AG04450 (cell line): ENCODE measurements around the gene GTF2F1. TPM values are rescaled to one million over a fixed set of nuclear protein-coding genes. Genes with fewer than 3 reads are reported as not detected.
A peak's percentile ranks its signal among the peaks of the same experiment; 100 is the strongest.
"Not testable (repeated sequence)": the region's sequence is repeated elsewhere in the genome, so short reads cannot be mapped to it uniquely, and the experiment has no call there.

Source experiments
- CTCF ChIA-PET: fragments of 300-600, 350-600 bp; formaldehyde crosslinking; extraction: SDS; loops from one replicate; lab custom pipeline; 2022; ENCODE audit warnings: antibody characterized with exemption, inconsistent platforms; lab: Charles Lee
- POLR2A ChIA-PET: fragments of 350-600 bp; formaldehyde crosslinking; extraction: SDS; loops from one replicate; lab custom pipeline; 2021; ENCODE audit warnings: antibody characterized with exemption, inconsistent platforms; lab: Yijun Ruan, JAX
- DNase-seq: peaks from one replicate; pipeline ENCODE4 v3.0.0-alpha.2; 2011; ENCODE audit warnings: low read depth, low spot score
- H3K27ac ChIP-seq: one replicate; pipeline ENCODE4 v1.5.1; 2012; ENCODE audit warnings: low read depth, low read length, control low read depth
- H3K27me3 ChIP-seq: one replicate; pipeline ENCODE4 v1.6.0; 2012; ENCODE audit warnings: low read length; ENCODE audit not compliant: control insufficient read depth, insufficient read depth
- H3K4me3 ChIP-seq: 2 replicates; pipeline ENCODE4 v1.5.1; 2011; ENCODE audit warnings: mild to moderate bottlenecking, low read depth, low read length, control low read depth
- H3K9me3 ChIP-seq: 2 replicates; pipeline ENCODE4 v1.5.1; 2012; ENCODE audit warnings: low read length; ENCODE audit not compliant: control insufficient read depth, insufficient read depth
- polyA plus RNA-seq: library from polyadenylated mRNA; depleted of rRNA; stranded (reverse); fragments of >200 nt; gene quantifications from 2 replicates; pipeline ENCODE4 v1.2.3, GENCODE V29; 2011
- TF ChIP-seq, protein P1 (sequence below): IDR thresholded peaks from 2 replicates; pipeline ENCODE4 v1.5.1; 2011; ENCODE audit warnings: low read depth, low read length, control low read depth, inconsistent platforms

GTF2F1 gene
- polyA plus RNA-seq, 1 experiment, result 33.7 TPM

DNA sequence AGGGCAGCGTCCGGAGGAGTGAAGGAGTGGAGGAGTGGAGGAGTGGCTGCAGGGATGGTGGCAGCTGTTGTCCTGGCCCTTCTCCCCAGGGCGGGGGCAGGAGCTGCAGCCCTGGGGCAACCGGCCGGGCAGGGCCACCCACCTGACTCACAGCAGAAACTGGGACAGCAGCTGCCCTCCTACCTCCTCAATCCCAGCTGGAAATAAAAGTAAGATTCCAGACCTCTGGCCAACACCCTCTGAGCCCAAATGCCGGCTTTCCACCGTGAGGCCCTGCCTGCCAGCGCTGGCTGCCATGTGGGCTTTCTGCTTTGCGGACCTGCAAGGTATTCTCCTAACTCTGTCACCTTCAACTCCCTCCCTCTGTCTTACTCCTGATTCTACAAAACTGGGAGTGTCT is 35.0 kb downstream of the GTF2F1 start:
- ChIA-PET CTCF (interaction anchor here (1.1 to 1.2 kb wide), 2 partner anchors 14 to 310 kb away, joined by 3 to 4 read pairs; partner anchors contain the start of gene ALKBH7), POLR2A (no interaction called here)
- no peaks in the 10 kb centered on the region for H3K27me3 ChIP-seq
- H3K9me3 ChIP-seq, result no peaks in the 10 kb centered on the region; the same call in 1 of the 2 replicates
- no peak overlapping the region for H3K27ac ChIP-seq
- no peak for DNase-seq
- TF ChIP-seq, protein P1, sequence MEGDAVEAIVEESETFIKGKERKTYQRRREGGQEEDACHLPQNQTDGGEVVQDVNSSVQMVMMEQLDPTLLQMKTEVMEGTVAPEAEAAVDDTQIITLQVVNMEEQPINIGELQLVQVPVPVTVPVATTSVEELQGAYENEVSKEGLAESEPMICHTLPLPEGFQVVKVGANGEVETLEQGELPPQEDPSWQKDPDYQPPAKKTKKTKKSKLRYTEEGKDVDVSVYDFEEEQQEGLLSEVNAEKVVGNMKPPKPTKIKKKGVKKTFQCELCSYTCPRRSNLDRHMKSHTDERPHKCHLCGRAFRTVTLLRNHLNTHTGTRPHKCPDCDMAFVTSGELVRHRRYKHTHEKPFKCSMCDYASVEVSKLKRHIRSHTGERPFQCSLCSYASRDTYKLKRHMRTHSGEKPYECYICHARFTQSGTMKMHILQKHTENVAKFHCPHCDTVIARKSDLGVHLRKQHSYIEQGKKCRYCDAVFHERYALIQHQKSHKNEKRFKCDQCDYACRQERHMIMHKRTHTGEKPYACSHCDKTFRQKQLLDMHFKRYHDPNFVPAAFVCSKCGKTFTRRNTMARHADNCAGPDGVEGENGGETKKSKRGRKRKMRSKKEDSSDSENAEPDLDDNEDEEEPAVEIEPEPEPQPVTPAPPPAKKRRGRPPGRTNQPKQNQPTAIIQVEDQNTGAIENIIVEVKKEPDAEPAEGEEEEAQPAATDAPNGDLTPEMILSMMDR, result no peak
- H3K4me3 ChIP-seq, result no peak overlapping the region

DNA sequence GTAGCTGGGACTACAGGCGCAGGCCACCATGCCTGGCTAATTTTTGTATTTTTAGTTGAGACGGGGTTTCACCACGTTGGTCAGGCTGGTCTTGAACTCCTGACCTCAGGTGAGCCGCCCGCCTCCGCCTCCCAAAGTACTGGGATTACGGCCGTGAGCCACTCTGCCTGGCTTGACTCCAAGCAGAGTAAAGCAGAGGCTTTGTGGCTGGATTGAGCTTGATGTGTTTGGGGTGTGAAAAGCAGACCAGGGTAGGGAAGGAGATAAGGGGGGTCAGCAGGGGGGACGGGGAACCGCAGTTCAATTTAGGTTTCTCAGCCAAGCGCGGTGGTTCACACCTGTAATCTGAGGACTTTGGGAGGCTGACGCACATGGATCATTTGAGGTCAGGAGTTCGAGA is 35.8 kb downstream of the GTF2F1 start:
- POLR2A ChIA-PET, result interaction anchor here (0.6 to 0.7 kb wide), 2 partner anchors 85 to 166 kb away, joined by 9 to 10 read pairs; no protein-coding TSS in a partner anchor
- Histone ChIP-seq H3K27me3 (no peaks in the 10 kb centered on the region), H3K9me3 (no peaks in the 10 kb centered on the region; the same call in 1 of the 2 replicates), H3K27ac (no peak overlapping the region), H3K4me3 (no peak overlapping the region)
- no peak for DNase-seq
- TF ChIP-seq, protein P1, result no peak
- CTCF ChIA-PET, result interaction anchor here (1.5 kb wide), 1 partner anchor 309 kb away, joined by 5 read pairs; no protein-coding TSS in a partner anchor

DNA sequence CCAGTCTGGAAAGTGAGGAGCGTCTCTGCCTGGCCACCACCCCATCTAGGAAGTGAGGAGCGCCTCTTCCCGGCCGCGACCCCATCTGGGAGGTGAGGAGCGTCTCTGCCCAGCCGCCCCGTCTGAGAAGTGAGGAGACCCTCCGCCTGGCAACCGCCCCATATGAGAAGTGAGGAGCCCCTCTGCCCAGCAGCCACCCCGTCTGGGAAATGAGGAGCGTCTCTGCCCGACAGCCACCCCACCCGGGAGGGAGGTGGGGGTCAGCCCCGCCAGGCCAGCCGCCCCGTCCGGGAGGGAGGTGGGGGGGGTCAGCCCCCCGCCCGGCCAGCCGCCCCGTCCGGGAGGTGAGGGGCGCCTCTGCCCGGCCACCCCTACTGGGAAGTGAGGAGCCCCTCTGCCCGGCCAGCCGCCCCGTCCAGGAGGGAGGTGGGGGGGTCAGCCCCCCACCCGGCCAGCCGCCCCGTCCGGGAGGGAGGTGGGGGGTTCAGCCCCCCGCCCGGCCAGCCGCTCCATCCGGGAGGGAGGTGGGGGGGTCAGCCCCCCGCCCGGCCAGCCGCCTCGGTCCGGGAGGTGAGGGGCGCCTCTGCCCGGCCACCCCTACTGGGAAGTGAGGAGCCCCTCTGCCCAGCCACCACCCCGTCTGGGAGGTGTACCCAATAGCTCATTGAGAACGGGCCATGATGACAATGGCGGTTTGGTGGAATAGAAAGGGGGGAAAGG is 37.5 kb downstream of the GTF2F1 start:
- H3K27ac ChIP-seq, CTCF ChIA-PET, DNase-seq, H3K27me3 ChIP-seq, H3K4me3 ChIP-seq, H3K9me3 ChIP-seq, POLR2A ChIA-PET: not testable (repeated sequence)

DNA sequence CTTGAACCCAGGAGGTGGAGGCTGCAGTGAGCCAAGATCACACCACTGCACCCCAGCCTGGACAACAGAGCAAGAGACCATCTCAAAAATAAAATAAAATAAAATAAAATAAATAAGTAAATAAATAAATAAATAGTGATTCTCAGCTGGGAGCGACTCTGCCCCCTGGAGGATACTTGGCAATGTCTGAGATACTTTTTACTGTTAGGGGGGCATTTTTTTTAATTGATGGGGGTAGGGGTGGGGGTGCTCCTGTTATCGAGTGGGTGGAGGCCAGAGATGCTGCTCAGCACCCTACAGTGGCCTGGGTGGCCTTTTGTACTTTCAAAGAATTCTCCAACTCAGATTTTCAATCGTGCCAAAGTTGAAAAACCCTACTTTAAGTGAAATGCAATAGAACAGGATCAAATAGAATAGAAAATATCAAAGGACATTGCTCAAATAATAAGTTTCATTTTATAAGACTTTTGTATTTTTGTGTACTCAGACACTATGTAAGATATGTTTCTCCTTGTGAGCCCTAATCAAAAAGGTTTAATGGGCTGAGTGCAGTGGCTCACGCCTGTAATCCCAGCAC is 38.8 kb downstream of the GTF2F1 start:
- Histone ChIP-seq H3K9me3 (no peaks in the 10 kb centered on the region), H3K4me3 (no peak overlapping the region), H3K27ac (no peak overlapping the region), H3K27me3 (no peaks in the 10 kb centered on the region)
- ChIA-PET CTCF (interaction anchor here (0.7 to 1.6 kb wide), 3 partner anchors 135 to 228 kb away, joined by 3 to 6 read pairs (median 5); no protein-coding TSS in a partner anchor), POLR2A (no interaction called here)
- TF ChIP-seq, protein P1, result peak; percentile 51
- DNase-seq, result no peak

DNA sequence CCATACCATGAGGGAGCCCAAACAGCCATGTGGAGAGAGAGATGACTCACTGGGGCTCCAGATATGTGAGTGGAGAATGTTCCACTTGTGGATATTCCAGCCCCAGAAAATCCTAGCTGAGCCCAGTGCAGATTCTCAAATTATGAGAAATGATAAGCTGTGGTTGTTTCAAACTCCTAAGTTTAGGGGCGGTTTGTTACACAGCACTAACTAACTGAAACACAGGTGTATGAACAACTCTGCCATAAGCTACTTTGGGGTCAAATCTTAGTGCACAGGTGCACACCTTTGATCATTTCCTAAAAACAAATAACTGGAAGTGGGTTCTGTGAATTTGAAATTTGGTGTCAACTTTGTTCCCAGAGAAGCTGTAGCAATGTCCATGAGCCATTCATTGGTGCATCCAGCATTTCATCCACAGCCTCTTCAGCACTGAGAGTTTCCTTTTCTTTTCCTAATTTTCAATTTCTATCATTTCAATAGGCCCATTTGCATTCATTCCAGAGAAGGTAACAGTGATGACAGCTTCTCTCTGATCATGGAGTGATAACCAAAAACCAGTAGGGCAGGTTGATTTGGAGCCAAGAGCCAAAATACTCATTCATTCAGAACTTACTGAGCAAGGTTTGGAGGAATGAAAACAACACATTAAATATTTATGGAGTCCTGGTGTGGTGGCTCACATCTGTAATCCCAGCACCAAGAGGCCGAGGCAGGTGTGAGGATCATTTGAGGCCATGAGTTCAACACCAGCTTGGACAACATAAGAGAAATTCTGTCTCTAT is 40.4 kb downstream of the GTF2F1 start:
- no peak overlapping the region for H3K4me3 ChIP-seq

More for the DNA sequence above, 40.4 kb downstream of the GTF2F1 start:
- TF ChIP-seq, protein P1, result no peak
- no peaks in the 10 kb centered on the region for H3K9me3 ChIP-seq
- no peaks in the 10 kb centered on the region for H3K27me3 ChIP-seq
- H3K27ac ChIP-seq, result no peak overlapping the region
- CTCF ChIA-PET, result interaction anchor here (0.6 to 0.9 kb wide), 2 partner anchors 188 to 364 kb away, joined by 3 read pairs; no protein-coding TSS in a partner anchor
- no peak for DNase-seq
- POLR2A ChIA-PET, result no interaction called here
